HFF-Myc (cell line): ENCODE data around the gene FOXS1.
"Not testable (repeated sequence)": the region's sequence is repeated elsewhere in the genome, so short reads cannot be mapped to it uniquely, and the experiment has no call there.

Experiments
- DNase-seq: peaks from one replicate; pipeline ENCODE4 v3.0.0-alpha.2; 2011; ENCODE audit warnings: low read depth; ENCODE audit errors: extremely low read depth
- H3K4me3 ChIP-seq: replicated peaks from 2 replicates; pipeline ENCODE4 v1.5.1; 2011; ENCODE audit warnings: low read depth, mild to moderate bottlenecking, control low read depth, low read length
- TF ChIP-seq, protein P1 (sequence below): IDR thresholded peaks from 2 replicates; pipeline ENCODE4 v1.5.1; 2012; ENCODE audit warnings: mild to moderate bottlenecking, low read depth, low read length, control low read depth; ENCODE audit errors: missing control alignments

Gene FOXS1

DNA sequence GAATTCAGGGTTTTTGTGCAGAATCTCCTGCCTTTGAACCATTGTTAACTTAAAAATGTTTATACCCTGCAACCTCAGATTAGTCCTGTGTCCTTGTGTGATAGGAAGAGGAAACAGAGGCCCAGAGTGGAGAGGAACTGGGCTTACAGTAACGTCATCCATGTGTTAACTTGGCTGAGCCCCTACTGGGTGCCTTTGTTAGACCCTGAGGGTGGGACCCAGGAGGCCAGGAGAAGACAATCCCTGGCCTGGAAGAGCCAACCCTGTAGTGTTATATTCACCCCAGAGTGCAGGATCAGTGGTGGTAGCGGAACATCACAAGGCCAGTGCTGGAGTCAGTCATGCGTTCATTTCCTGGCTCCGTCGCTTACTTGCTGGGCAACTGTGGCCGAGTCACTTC lies 15.7 kb downstream of the FOXS1 start:
- H3K4me3 ChIP-seq = no peak overlapping the region
- TF ChIP-seq, protein P1, sequence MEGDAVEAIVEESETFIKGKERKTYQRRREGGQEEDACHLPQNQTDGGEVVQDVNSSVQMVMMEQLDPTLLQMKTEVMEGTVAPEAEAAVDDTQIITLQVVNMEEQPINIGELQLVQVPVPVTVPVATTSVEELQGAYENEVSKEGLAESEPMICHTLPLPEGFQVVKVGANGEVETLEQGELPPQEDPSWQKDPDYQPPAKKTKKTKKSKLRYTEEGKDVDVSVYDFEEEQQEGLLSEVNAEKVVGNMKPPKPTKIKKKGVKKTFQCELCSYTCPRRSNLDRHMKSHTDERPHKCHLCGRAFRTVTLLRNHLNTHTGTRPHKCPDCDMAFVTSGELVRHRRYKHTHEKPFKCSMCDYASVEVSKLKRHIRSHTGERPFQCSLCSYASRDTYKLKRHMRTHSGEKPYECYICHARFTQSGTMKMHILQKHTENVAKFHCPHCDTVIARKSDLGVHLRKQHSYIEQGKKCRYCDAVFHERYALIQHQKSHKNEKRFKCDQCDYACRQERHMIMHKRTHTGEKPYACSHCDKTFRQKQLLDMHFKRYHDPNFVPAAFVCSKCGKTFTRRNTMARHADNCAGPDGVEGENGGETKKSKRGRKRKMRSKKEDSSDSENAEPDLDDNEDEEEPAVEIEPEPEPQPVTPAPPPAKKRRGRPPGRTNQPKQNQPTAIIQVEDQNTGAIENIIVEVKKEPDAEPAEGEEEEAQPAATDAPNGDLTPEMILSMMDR = no peak
- DNase-seq = no peak

DNA sequence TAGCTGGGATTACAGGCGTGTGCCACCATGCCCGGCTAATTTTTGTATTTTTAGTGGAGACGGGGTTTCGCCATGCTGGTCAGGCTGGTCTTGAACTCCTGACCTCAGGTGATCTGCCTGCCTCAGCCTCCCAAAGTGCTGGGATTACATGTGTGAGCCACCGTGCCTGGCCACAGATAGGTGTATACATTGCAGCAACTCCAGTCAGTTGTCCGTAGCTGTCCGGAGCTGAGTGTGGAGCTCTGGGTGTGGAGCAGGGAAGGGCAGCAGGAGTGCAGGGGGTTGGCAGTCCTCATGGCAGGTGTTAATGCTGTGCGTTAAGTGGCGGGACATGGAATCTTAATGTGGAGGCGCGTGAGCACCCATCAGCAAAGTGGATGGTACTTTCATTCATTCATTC lies 17.4 kb downstream of the FOXS1 start:
- DNase-seq, H3K4me3 ChIP-seq: not testable (repeated sequence)

- TF ChIP-seq, protein P1 = no peak
- no peak overlapping the region for H3K4me3 ChIP-seq
- DNase-seq = no peak
Observed at GRCh38 chr20:31827059-31827458, 18.3 kb downstream of the FOXS1 start.

DNA sequence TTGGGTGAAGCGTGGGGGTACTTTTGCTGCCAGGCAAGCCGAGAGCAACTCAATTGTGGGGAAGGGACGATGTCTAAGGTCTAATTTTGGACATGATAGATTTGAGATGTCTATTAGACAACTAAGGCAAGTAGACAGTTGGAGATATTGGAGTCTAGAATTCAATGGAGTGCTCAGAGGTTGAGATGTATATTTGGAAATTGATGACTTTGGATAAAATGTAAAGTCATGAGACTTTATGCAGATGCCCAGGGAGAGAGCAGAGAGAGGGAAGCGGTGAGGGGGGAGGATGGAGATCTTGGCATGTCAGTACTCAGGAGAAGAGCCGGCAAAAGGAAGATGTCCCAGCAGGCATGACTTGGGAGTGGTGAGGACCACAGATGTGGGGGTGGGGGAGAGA lies 19.3 kb downstream of the FOXS1 start:
- H3K4me3 ChIP-seq = no peak overlapping the region
- DNase-seq = no peak
- TF ChIP-seq, protein P1 = no peak

- no peak for DNase-seq
- no peak overlapping the region for H3K4me3 ChIP-seq
- TF ChIP-seq, protein P1 = no peak
Observed at GRCh38 chr20:31824554-31825313, 20.7 kb downstream of the FOXS1 start.

GRCh38 chr20:31824125-31824485 lies 21.3 kb downstream of the FOXS1 start:
- H3K4me3 ChIP-seq = no peak overlapping the region
- no peak for DNase-seq
- TF ChIP-seq, protein P1 = no peak

- TF ChIP-seq, protein P1 = no peak
- no peak for DNase-seq
- H3K4me3 ChIP-seq = no peak overlapping the region
Observed at GRCh38 chr20:31823360-31824124, 21.9 kb downstream of the FOXS1 start.
